OCI-LY3 (cell line): Measurements from ENCODE around the gene SRGAP2.
"Not testable (repeated sequence)": the region's sequence is repeated elsewhere in the genome, so short reads cannot be mapped to it uniquely, and the experiment has no call there.

Experiments
- EZH2phosphoT487 ChIP-seq: fragments of 200-600 bp; shearing (Covaris generic); IDR thresholded peaks from 2 replicates; pipeline ENCODE4 v1.6.1; 2018; ENCODE audit warnings: antibody characterized with exemption, mixed run types, low read depth
- TF ChIP-seq, protein P1 (sequence below): fragments of 200-600, 300-600 bp; sonication (generic); IDR thresholded peaks from 2 replicates; pipeline ENCODE4 v1.5.1; 2014; ENCODE audit warnings: antibody characterized with exemption, low read length, low read depth

DNA sequence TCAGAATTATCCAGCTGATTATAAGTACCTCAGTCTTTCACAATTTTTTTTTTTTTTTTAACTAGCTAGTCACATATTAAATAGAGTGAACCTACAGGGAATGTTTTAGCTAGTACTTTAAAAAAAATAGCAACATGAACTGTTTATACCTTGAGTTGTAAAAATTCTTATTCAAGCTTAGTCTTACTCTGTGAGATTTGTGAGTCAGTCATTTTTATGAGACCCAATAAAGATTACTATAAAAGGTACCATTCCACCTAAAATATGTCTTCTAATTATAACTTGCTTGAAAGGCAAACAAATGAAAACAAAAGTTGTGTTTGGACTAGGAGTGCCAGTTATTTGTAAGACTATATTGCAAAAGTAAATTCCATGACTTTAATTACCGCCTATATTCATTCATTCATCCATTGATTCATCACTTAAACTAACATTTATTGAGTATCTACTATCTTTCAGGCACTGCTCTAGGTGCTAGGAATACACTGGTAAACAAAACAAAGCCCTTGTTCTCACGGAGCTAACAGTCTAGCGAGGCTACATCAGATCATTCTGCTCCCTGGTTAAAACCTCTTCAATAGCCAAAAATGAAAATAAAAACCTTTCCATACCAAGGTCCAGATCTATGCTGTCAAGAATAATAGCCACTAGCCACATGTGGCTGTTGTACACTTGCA lies 6.5 kb upstream of the SRGAP2 start:
- TF ChIP-seq, protein P1, sequence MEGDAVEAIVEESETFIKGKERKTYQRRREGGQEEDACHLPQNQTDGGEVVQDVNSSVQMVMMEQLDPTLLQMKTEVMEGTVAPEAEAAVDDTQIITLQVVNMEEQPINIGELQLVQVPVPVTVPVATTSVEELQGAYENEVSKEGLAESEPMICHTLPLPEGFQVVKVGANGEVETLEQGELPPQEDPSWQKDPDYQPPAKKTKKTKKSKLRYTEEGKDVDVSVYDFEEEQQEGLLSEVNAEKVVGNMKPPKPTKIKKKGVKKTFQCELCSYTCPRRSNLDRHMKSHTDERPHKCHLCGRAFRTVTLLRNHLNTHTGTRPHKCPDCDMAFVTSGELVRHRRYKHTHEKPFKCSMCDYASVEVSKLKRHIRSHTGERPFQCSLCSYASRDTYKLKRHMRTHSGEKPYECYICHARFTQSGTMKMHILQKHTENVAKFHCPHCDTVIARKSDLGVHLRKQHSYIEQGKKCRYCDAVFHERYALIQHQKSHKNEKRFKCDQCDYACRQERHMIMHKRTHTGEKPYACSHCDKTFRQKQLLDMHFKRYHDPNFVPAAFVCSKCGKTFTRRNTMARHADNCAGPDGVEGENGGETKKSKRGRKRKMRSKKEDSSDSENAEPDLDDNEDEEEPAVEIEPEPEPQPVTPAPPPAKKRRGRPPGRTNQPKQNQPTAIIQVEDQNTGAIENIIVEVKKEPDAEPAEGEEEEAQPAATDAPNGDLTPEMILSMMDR = not testable (repeated sequence)
- not testable (repeated sequence) for TF ChIP-seq EZH2phosphoT487
